Neural crest cell (in vitro differentiated cells): Measurements from ENCODE around the gene TAGLN3. TPM values are rescaled to one million over a fixed set of nuclear protein-coding genes. Genes with fewer than 3 reads are reported as not detected.
A peak's percentile ranks its signal among the peaks of the same experiment; 100 is the strongest.

ENCODE experiments used
- DNase-seq: peaks from one replicate; pipeline ENCODE4 v3.0.0; 2021; ENCODE audit warnings: low read depth, mixed read lengths, low spot score
- H3K27ac Mint-ChIP-seq: one replicate; pipeline ENCODE4 v1.8.0; 2021; ENCODE audit warnings: mild to moderate bottlenecking, mixed read lengths; ENCODE audit not compliant: unreplicated experiment
- H3K27me3 Mint-ChIP-seq: 2 replicates; pipeline ENCODE4 v1.8.0; 2021; ENCODE audit warnings: low read depth, mild to moderate bottlenecking, mixed read lengths
- H3K36me3 Mint-ChIP-seq: 2 replicates; pipeline ENCODE4 v1.8.0; 2021; ENCODE audit warnings: low read depth, mild to moderate bottlenecking, mixed read lengths
- H3K4me1 Mint-ChIP-seq: 2 replicates; pipeline ENCODE4 v1.8.0; 2021; ENCODE audit warnings: mixed read lengths
- H3K4me3 Mint-ChIP-seq: one replicate; pipeline ENCODE4 v1.8.0; 2021; ENCODE audit warnings: mild to moderate bottlenecking, mixed read lengths
- H3K9me3 Mint-ChIP-seq: 2 replicates; pipeline ENCODE4 v1.8.0; 2021; ENCODE audit warnings: mixed read lengths
- total RNA-seq: library from RNA; stranded (reverse); gene quantifications from 2 replicates; pipeline ENCODE4 v1.2.1, GENCODE V29; 2021
- TF ChIP-seq, protein P1 (sequence below): fragments of 200-600 bp; sonication (generic); conservative IDR thresholded peaks from 2 replicates; pipeline ENCODE4 v1.5.0; 2021; ENCODE audit warnings: antibody characterized with exemption, mild to moderate bottlenecking

TAGLN3 gene
- total RNA-seq, 1 donor from 2014 or later: 70.2 TPM

DNA sequence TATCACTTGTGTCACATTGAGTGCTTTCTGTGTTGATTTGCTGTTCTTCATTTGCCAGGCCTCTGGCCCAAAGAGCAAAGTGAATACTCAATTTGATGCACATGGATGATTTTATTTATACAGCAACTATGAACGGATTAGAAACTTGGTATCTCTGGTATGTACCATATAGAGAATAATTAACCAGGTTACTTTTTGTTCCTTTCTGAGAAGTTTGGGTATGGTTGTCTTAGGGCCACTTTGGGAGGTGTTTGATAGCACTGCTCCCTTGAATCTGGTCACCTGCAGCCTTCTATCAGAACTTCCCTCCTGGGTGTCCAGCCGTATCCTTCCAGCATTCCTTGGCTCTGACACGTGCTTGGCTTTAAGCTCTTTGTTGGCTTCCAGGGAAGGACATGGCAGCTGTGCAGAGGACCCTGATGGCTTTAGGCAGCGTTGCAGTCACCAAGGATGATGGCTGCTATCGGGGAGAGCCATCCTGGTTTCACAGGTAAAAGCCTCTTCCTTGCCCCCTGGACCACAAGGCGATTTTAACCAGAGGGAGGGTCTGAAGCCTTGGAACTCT is 12.7 kb downstream of the TAGLN3 start:
- DNase-seq: no peak

DNA sequence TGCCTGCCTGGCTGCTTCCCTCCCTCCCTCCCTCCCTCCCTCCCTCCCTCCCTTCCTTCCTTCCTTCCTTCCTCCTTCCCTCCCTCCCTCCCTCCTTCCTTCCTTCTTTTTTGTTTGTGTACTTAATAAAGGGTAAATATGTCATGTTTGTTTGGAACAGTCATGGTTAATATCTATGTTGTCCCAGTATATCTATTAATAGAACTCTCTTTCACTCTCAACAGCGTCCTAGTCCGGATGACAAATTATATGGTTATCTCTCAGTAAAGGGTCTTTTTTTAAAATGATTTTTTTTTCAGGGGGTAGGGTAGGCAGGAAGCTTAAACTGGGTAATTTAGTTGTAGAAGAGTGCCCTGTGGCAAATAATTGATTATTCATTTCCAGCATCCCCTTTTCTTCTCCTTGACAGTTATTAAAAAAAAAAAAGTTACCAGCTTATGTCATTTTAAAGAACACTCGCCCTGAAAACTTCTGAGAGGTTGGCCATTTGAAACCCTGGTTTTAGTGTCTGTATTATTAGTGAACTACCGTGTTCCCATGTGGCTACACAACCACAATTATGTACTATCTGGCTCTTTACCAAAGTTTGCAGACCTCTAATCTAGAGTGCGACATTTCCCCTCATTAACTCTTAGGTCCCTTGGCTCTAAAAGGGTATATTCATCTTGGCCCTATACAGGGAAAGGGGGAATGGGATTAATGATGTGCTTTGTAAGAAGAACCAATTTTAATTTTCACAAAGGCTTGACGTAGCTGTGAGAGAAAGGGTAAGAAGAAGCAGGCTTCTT is 13.7 kb downstream of the TAGLN3 start:
- H3K9me3 Mint-ChIP-seq: no peaks in the 10 kb centered on the region
- H3K36me3 Mint-ChIP-seq: peaks cover 18% of the 10 kb centered on the region
- no peak overlapping the region for H3K4me3 Mint-ChIP-seq
- TF ChIP-seq, protein P1, sequence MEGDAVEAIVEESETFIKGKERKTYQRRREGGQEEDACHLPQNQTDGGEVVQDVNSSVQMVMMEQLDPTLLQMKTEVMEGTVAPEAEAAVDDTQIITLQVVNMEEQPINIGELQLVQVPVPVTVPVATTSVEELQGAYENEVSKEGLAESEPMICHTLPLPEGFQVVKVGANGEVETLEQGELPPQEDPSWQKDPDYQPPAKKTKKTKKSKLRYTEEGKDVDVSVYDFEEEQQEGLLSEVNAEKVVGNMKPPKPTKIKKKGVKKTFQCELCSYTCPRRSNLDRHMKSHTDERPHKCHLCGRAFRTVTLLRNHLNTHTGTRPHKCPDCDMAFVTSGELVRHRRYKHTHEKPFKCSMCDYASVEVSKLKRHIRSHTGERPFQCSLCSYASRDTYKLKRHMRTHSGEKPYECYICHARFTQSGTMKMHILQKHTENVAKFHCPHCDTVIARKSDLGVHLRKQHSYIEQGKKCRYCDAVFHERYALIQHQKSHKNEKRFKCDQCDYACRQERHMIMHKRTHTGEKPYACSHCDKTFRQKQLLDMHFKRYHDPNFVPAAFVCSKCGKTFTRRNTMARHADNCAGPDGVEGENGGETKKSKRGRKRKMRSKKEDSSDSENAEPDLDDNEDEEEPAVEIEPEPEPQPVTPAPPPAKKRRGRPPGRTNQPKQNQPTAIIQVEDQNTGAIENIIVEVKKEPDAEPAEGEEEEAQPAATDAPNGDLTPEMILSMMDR: no peak
- H3K27me3 Mint-ChIP-seq: no peaks in the 10 kb centered on the region
- H3K4me1 Mint-ChIP-seq: peaks cover 46% of the 10 kb centered on the region
- no peak for DNase-seq
- no peak overlapping the region for H3K27ac Mint-ChIP-seq

More for the DNA sequence above, 12.7 kb downstream of the TAGLN3 start:
- Mint-ChIP-seq H3K4me1 (peaks cover 46% of the 10 kb centered on the region), H3K36me3 (peaks cover 18% of the 10 kb centered on the region), H3K9me3 (no peaks in the 10 kb centered on the region), H3K27me3 (no peaks in the 10 kb centered on the region), H3K27ac (no peak overlapping the region), H3K4me3 (no peak overlapping the region)
- TF ChIP-seq, protein P1: no peak

DNA sequence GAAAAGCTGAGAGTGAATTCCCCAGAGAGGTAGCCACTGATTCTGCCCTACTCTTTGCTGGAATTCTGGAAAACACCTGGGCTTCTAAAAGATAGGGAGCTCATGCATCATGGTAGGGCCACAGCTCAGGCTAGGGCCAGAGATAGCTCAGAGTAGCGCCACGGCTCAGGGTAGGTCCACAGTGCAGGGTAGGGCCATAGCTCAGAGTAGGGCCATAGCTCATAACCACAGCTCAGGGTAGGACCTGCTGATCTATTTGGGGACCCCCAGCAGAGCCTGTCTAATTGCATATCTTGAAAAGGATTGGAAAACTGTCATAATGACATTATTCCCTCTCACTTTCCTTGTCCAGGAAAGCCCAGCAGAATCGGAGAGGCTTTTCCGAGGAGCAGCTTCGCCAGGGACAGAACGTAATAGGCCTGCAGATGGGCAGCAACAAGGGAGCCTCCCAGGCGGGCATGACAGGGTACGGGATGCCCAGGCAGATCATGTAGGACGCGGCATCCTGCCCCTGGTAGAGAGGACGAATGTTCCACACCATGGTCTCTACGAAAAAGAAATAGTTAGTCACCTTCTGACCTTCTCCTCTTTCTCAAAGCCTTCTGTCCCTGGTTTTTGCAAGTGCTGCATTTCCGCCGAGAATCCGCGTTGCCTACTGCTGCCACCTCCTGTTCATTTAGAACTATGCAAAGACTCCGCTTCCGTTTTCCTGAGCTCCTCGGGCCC is 14.5 kb downstream of the TAGLN3 start:
- DNase-seq: peak; percentile 58
- H3K36me3 Mint-ChIP-seq: peaks cover 18% of the 10 kb centered on the region
- no peaks in the 10 kb centered on the region for H3K9me3 Mint-ChIP-seq
- no peak overlapping the region for H3K27ac Mint-ChIP-seq
- TF ChIP-seq, protein P1: peak; percentile 78
- H3K4me1 Mint-ChIP-seq: peaks cover 46% of the 10 kb centered on the region
- no peaks in the 10 kb centered on the region for H3K27me3 Mint-ChIP-seq
- no peak overlapping the region for H3K4me3 Mint-ChIP-seq

DNA sequence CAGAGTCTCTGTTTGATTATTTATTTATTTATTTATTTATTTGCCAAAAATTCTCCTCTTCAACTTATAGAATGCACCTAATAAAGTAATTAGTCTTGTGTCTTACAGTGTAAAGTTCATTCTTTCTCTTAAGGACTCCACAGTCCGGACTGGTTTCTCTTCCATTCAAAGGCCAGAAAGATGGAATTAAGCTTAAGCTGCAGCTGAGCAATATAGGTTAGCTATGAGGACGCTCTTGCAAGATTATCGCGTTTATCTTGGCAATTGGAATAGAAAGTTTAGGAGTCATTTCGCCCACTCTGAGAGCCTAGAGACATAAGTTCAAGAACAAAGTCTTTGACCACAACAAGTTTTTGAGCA is 15.0 kb downstream of the TAGLN3 start:
- Mint-ChIP-seq H3K27me3 (no peaks in the 10 kb centered on the region), H3K4me3 (no peak overlapping the region), H3K9me3 (no peaks in the 10 kb centered on the region), H3K36me3 (peaks cover 14% of the 10 kb centered on the region), H3K27ac (no peak overlapping the region), H3K4me1 (peaks cover 42% of the 10 kb centered on the region)
- TF ChIP-seq, protein P1: no peak
- no peak for DNase-seq

DNA sequence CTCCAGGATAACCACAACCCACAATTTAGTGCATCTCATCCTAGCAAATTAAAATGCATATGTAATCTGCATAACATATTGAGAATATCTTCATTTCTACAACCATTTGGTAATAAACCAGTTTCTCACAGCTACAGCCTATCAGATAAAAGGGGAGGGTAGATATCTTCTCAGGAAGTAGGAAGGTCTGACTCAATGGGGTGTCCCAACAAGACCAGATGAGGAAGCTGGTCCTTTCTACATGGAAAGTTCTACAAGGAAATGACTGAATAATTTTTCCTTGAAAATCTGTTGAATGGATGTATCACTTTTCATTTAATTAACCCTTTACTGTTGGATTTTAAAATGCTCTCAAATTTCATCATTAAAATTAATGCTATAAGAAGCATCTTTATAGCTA is 18.4 kb downstream of the TAGLN3 start:
- no peak for DNase-seq
- no peaks in the 10 kb centered on the region for H3K27me3 Mint-ChIP-seq

More for the DNA sequence above, 18.4 kb downstream of the TAGLN3 start:
- peaks cover 41% of the 10 kb centered on the region for H3K4me1 Mint-ChIP-seq
- no peak overlapping the region for H3K27ac Mint-ChIP-seq
- TF ChIP-seq, protein P1: no peak
- peaks cover 5% of the 10 kb centered on the region for H3K9me3 Mint-ChIP-seq
- no peak overlapping the region for H3K4me3 Mint-ChIP-seq
- H3K36me3 Mint-ChIP-seq: no peaks in the 10 kb centered on the region
